ENCODE measurements around the gene DNAH17.

The DNAH17 gene

DNA sequence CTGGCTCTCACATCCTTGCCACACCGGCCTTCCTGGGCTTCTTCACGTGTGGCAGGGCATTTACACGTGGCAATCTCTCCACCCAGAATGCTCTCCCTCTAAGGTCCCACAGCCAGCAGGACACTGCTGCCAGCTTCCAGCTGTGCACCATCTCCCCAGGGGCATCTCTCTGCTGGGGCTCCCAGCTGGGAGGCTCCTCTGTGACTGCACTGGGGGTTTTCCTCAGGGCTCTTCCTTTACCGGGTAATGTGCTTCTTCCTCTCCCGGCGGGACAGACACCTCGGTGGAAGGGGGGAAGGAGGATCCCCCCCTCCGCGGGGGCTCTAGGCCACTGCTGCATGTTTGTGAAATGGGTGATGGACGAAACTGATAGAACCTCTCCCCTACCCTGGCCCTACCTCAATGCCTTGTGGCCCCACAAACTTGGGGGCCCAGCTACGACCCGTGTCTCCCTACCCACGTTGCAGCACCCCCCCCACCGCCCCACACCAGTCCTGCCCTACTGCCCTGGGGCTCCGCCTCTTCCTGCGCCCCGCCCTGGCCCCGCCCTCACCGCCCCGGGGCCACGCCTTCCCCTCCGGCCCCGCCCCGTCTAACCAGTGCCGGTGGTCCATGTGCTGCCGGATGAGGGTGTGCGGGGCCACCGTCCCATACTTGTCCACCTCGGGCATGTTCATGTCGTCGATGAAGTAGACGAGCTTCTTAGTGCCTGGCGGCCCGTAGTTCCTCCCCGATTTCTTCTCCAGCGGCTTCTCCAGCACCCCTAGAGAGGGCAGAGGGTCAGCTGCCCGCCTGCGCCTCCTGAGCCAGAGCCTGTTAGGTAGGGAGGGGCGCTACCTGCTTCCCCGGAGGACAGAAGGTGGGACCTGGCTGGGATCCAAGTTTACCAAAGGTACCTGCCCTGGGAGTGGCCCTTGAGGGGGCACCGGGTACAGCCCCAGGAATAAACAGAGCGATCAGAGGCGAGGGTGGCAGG is 92.6 kb downstream of the DNAH17 start:
- DNase-seq (ENCODE audit: low read depth), result no peak

DNA sequence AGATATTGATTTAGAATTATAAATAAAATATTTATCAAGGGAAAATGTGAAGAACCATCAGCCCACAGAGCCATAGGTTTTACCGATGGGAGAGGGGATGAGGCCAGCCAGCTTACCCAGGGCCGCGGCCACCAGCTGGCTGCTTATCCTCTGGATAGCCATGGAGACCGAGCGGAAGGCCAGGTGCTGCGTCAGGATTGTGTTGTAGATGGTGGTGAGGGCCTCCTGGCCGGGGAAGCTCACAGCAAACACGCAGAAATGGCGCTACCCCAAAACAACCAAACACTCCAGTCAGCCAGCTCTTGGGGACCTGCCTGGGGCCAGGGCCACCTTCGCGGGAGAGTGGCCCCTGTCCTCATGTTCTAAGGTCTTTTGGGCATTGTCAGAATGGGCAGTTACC is 97.8 kb downstream of the DNAH17 start:
- TF ChIP-seq, protein P1, sequence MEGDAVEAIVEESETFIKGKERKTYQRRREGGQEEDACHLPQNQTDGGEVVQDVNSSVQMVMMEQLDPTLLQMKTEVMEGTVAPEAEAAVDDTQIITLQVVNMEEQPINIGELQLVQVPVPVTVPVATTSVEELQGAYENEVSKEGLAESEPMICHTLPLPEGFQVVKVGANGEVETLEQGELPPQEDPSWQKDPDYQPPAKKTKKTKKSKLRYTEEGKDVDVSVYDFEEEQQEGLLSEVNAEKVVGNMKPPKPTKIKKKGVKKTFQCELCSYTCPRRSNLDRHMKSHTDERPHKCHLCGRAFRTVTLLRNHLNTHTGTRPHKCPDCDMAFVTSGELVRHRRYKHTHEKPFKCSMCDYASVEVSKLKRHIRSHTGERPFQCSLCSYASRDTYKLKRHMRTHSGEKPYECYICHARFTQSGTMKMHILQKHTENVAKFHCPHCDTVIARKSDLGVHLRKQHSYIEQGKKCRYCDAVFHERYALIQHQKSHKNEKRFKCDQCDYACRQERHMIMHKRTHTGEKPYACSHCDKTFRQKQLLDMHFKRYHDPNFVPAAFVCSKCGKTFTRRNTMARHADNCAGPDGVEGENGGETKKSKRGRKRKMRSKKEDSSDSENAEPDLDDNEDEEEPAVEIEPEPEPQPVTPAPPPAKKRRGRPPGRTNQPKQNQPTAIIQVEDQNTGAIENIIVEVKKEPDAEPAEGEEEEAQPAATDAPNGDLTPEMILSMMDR (IDR thresholded peaks at IDR 0.05; ENCODE audit: control insufficient read depth, extremely low read depth, insufficient read depth), result no peak
- H3K4me3 ChIP-seq (ENCODE audit: low read depth, low read length), result no peak overlapping the region
- no peak for DNase-seq (ENCODE audit: low read depth)

More for the DNA sequence above, 92.6 kb downstream of the DNAH17 start:
- TF ChIP-seq, protein P1 (IDR thresholded peaks at IDR 0.05; ENCODE audit: control insufficient read depth, extremely low read depth, insufficient read depth), result no peak
- H3K4me3 ChIP-seq (ENCODE audit: low read depth, low read length), result no peak overlapping the region

DNA sequence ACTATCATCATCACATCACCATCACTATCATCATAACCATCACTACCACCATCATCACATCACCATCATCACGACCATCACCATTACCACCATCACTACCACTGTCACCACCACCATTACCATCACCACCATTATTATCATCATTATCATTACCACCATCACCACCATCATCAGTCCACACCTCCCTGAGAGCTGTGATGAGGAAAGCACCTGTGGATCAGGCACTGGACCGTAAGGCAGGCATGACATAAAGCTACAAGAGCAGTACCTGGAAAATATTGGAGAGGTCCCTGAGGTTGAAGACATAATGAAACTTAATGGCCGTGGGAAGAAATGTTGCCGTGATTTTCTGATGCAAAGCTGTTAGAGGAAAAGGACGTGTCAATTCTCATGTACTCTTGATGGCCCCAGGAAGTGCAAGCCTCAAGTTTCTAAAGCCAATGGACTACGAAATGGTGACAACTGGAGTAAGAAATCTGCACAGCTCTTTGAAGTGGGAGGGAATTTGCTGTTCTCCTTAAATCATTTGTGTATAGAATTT is 98.4 kb downstream of the DNAH17 start:
- no peak overlapping the region for H3K4me3 ChIP-seq (ENCODE audit: low read depth, low read length)
- no peak for DNase-seq (ENCODE audit: low read depth)
- TF ChIP-seq, protein P1 (IDR thresholded peaks at IDR 0.05; ENCODE audit: control insufficient read depth, extremely low read depth, insufficient read depth), result no peak

DNA sequence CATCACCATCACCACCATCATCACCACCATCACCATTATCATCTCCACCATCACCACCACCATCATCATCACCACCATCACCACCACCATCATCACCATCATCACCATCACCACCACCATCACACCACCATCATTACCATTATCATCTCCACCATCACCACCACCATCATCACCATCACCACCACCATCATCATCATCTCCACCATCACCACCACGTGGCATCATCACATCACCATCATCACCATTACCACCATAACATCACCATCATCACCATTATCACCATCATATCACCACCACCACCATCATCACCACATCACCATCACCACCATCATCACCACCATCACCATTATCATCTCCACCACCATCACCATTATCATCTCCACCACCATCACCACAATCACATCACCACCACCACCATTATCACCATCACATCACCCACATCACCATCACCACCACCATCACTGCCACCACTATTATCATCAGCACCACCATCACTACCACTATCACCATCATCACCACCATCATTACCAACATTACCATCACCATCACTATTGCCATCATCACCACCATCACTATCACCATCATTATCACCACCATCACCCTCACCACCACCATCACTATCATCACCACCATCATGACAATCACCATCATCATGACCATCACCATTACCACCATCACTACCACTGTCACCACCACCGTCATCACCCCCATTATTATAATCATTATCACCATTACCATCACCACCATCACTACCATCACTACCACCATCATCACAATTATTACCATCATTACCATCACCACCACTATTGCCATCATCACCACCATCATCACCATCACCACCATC is 99.1 kb downstream of the DNAH17 start:
- no peak for DNase-seq (ENCODE audit: low read depth)
- TF ChIP-seq, protein P1 (IDR thresholded peaks at IDR 0.05; ENCODE audit: control insufficient read depth, extremely low read depth, insufficient read depth), result no peak
- no peak overlapping the region for H3K4me3 ChIP-seq (ENCODE audit: low read depth, low read length)

DNA sequence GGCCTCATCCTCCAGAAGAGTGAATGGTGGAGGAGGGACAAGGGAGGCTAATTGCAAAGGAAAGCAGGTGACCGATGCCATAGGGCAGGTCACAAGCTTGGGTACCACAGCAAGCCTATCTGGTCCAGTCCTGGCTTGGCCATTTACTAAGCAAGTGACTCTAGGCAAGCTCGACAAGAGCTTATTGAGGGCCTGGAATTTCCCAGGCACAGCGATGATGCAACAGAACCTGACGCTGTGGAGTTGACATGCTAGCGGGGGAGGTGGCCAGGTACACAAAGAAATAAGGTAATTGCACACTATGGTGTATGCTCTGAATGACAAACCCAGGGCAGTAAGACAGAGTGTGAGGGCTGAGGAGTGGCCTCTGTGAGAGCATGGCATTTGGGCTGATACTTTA is 100.2 kb downstream of the DNAH17 start:
- TF ChIP-seq, protein P1 (IDR thresholded peaks at IDR 0.05; ENCODE audit: control insufficient read depth, extremely low read depth, insufficient read depth), result no peak
- H3K4me3 ChIP-seq (ENCODE audit: low read depth, low read length), result no peak overlapping the region
- DNase-seq (ENCODE audit: low read depth), result no peak

DNA sequence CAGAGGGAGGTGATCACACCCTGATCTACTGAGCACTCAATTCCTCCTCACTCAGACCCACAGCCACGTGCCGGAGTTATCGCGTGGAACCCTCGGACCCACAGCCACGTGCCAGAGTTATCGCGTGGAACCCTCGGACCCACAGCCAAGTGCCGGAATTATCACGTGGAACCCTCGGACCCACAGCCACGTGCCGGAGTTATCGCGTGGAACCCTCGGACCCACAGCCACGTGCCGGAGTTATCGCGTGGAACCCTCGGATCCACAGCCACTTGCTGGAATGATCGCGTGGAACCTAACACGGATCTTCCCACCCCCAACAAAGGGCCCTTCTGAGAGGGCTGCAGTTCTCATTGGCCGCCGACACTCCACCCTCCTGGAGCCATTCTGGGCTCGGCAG is 101.0 kb downstream of the DNAH17 start:
- DNase-seq (ENCODE audit: low read depth), result no peak
- no peak overlapping the region for H3K4me3 ChIP-seq (ENCODE audit: low read depth, low read length)
- TF ChIP-seq, protein P1 (IDR thresholded peaks at IDR 0.05; ENCODE audit: control insufficient read depth, extremely low read depth, insufficient read depth), result no peak

Measured in LNCaP clone FGC (cell line).